Measurements from ENCODE around the gene ZNHIT3. TPM values are rescaled to one million over a fixed set of nuclear protein-coding genes. Genes with fewer than 3 reads are reported as not detected.
"Not testable (repeated sequence)": the region's sequence is repeated elsewhere in the genome, so short reads cannot be mapped to it uniquely, and the experiment has no call there.

ZNHIT3 gene
- total RNA-seq, 1 experiment from 2014 or later = 72.1 TPM

- no peak for DNase-seq
- Histone ChIP-seq H3K27me3 (ENCODE audit: low read length) (no peaks in the 10 kb centered on the region), H3K4me3 (ENCODE audit: low read length) (no peak overlapping the region), H3K9me2 (replicated peaks; ENCODE audit: insufficient read depth, low read length) (no peaks in the 10 kb centered on the region), H3K36me3 (ENCODE audit: insufficient read depth, low read length) (peaks cover 17% of the 10 kb centered on the region; the same call in 1 of the 2 replicates), H3K4me1 (ENCODE audit: low read length) (no peaks in the 10 kb centered on the region), H3K9me3 (ENCODE audit: low read length) (no peaks in the 10 kb centered on the region), H3K4me2 (ENCODE audit: low read depth, low read length, poor library complexity, severe bottlenecking) (no peak overlapping the region), H2AFZ (ENCODE audit: low read length) (no peak overlapping the region), H3K27ac (ENCODE audit: low read length) (no peak overlapping the region), H3K79me2 (ENCODE audit: low read length) (no peaks in the 10 kb centered on the region), H3K9ac (ENCODE audit: low read length) (no peak overlapping the region), H4K20me1 (ENCODE audit: insufficient read depth, low read depth, low read length) (no peaks in the 10 kb centered on the region)
Measured at GRCh38 chr17:36503456-36504155, 17.1 kb downstream of the ZNHIT3 start.

GRCh38 chr17:36504156-36504545, 17.7 kb downstream of the ZNHIT3 start:
- Histone ChIP-seq H3K9me3 (ENCODE audit: low read length) (no peaks in the 10 kb centered on the region), H3K36me3 (ENCODE audit: insufficient read depth, low read length) (peaks cover 17% of the 10 kb centered on the region; the same call in 1 of the 2 replicates), H3K9me2 (replicated peaks; ENCODE audit: insufficient read depth, low read length) (no peaks in the 10 kb centered on the region), H3K4me2 (ENCODE audit: low read depth, low read length, poor library complexity, severe bottlenecking) (no peak overlapping the region), H2AFZ (ENCODE audit: low read length) (no peak overlapping the region), H4K20me1 (ENCODE audit: insufficient read depth, low read depth, low read length) (no peaks in the 10 kb centered on the region), H3K79me2 (ENCODE audit: low read length) (no peaks in the 10 kb centered on the region), H3K4me3 (ENCODE audit: low read length) (no peak overlapping the region), H3K9ac (ENCODE audit: low read length) (no peak overlapping the region), H3K27ac (ENCODE audit: low read length) (no peak overlapping the region), H3K4me1 (ENCODE audit: low read length) (no peaks in the 10 kb centered on the region), H3K27me3 (ENCODE audit: low read length) (no peaks in the 10 kb centered on the region)
- no peak for DNase-seq

GRCh38 chr17:36505171-36505570, 18.7 kb downstream of the ZNHIT3 start:
- no peak for DNase-seq
- Histone ChIP-seq H3K4me1 (ENCODE audit: low read length) (no peaks in the 10 kb centered on the region), H3K9ac (ENCODE audit: low read length) (no peak overlapping the region), H3K27ac (ENCODE audit: low read length) (no peak overlapping the region), H3K9me2 (replicated peaks; ENCODE audit: insufficient read depth, low read length) (no peaks in the 10 kb centered on the region), H4K20me1 (ENCODE audit: insufficient read depth, low read depth, low read length) (no peaks in the 10 kb centered on the region), H3K79me2 (ENCODE audit: low read length) (no peaks in the 10 kb centered on the region), H3K9me3 (ENCODE audit: low read length) (no peaks in the 10 kb centered on the region), H3K4me2 (ENCODE audit: low read depth, low read length, poor library complexity, severe bottlenecking) (no peak overlapping the region), H3K36me3 (ENCODE audit: insufficient read depth, low read length) (peaks cover 16% of the 10 kb centered on the region; the same call in 1 of the 2 replicates), H3K4me3 (ENCODE audit: low read length) (no peak overlapping the region), H2AFZ (ENCODE audit: low read length) (no peak overlapping the region), H3K27me3 (ENCODE audit: low read length) (no peaks in the 10 kb centered on the region)

DNA sequence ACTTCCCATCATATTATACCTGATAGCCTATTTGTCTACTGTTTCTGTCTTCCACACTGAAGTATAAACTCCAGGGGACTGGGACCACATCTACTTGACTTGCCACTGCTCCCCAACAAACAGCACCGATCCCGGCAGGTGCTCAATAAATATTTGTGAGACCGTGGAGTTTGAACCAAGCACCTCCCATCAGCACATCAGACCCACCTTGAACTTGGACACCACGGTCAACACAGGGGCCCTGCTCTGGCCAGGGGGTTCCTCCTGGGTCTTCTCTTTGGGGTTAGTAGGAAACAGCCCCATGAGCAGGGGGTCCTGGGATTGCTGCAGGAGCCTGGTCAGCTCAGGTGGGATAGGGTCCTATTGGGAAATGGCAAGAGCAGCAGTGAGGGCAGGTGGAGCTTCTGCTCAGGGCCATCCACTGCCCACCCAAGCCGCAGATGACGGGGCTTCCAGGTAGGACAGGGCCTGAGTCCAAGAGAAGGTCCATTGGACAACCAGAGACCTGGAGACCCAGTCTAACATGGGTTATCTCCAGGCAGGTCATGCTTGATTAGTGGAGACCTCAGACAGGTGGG, 19.9 kb downstream of the ZNHIT3 start:
- Histone ChIP-seq H3K9me2 (replicated peaks; ENCODE audit: insufficient read depth, low read length) (no peaks in the 10 kb centered on the region), H3K4me2 (ENCODE audit: low read depth, low read length, poor library complexity, severe bottlenecking) (no peak overlapping the region), H3K79me2 (ENCODE audit: low read length) (no peaks in the 10 kb centered on the region), H4K20me1 (ENCODE audit: insufficient read depth, low read depth, low read length) (no peaks in the 10 kb centered on the region), H3K9ac (ENCODE audit: low read length) (no peak overlapping the region), H3K27ac (ENCODE audit: low read length) (no peak overlapping the region), H2AFZ (ENCODE audit: low read length) (no peak overlapping the region), H3K27me3 (ENCODE audit: low read length) (no peaks in the 10 kb centered on the region), H3K9me3 (ENCODE audit: low read length) (no peaks in the 10 kb centered on the region), H3K4me3 (ENCODE audit: low read length) (no peak overlapping the region), H3K36me3 (ENCODE audit: insufficient read depth, low read length) (peaks cover 12% of the 10 kb centered on the region; the same call in 1 of the 2 replicates), H3K4me1 (ENCODE audit: low read length) (no peaks in the 10 kb centered on the region)
- no peak for DNase-seq

DNA sequence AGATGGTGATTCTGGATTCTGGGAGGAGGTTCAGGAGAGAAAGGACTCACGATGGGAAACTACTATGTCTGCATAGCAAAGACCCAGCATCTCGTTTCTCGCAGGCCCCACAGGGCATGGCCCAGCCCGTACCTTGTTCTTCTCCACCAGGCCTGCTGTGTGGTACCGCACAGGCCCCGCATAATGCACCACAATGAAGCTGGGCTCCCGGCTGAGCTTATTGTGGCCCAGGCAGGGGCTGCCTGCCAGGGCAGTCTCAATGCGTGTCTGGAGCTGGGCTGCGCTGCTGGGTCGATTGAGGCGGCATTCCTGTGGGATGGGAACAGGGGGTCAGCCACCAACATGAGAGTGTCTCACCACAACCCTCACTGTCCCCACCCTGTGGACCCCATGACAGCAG, 20.4 kb downstream of the ZNHIT3 start:
- no peak overlapping the region for H3K9ac ChIP-seq (ENCODE audit: low read length)
- H4K20me1 ChIP-seq (ENCODE audit: insufficient read depth, low read depth, low read length) = no peaks in the 10 kb centered on the region
- no peak overlapping the region for H3K4me2 ChIP-seq (ENCODE audit: low read depth, low read length, poor library complexity, severe bottlenecking)
- no peak overlapping the region for H2AFZ ChIP-seq (ENCODE audit: low read length)
- H3K9me2 ChIP-seq (replicated peaks; ENCODE audit: insufficient read depth, low read length) = no peaks in the 10 kb centered on the region
- H3K79me2 ChIP-seq (ENCODE audit: low read length) = no peaks in the 10 kb centered on the region
- no peak overlapping the region for H3K27ac ChIP-seq (ENCODE audit: low read length)
- no peaks in the 10 kb centered on the region for H3K27me3 ChIP-seq (ENCODE audit: low read length)
- H3K4me3 ChIP-seq (ENCODE audit: low read length) = no peak overlapping the region
- no peak for DNase-seq
- no peaks in the 10 kb centered on the region for H3K9me3 ChIP-seq (ENCODE audit: low read length)
- H3K36me3 ChIP-seq (ENCODE audit: insufficient read depth, low read length) = peaks cover 12% of the 10 kb centered on the region; the same call in 1 of the 2 replicates
- no peaks in the 10 kb centered on the region for H3K4me1 ChIP-seq (ENCODE audit: low read length)

- H3K27me3 ChIP-seq (ENCODE audit: low read length) = no peaks in the 10 kb centered on the region
- no peak overlapping the region for H3K4me2 ChIP-seq (ENCODE audit: low read depth, low read length, poor library complexity, severe bottlenecking)
- H4K20me1 ChIP-seq (ENCODE audit: insufficient read depth, low read depth, low read length) = no peaks in the 10 kb centered on the region
- DNase-seq = no peak
- H3K27ac ChIP-seq (ENCODE audit: low read length) = no peak overlapping the region
- no peak overlapping the region for H3K9ac ChIP-seq (ENCODE audit: low read length)
- H3K9me2 ChIP-seq (replicated peaks; ENCODE audit: insufficient read depth, low read length) = no peaks in the 10 kb centered on the region
- H3K4me3 ChIP-seq (ENCODE audit: low read length) = no peak overlapping the region
- H3K4me1 ChIP-seq (ENCODE audit: low read length) = no peaks in the 10 kb centered on the region
- H2AFZ ChIP-seq (ENCODE audit: low read length) = no peak overlapping the region
- peaks cover 12% of the 10 kb centered on the region; the same call in 1 of the 2 replicates for H3K36me3 ChIP-seq (ENCODE audit: insufficient read depth, low read length)
- no peaks in the 10 kb centered on the region for H3K79me2 ChIP-seq (ENCODE audit: low read length)
- H3K9me3 ChIP-seq (ENCODE audit: low read length) = no peaks in the 10 kb centered on the region
Measured at GRCh38 chr17:36507266-36507665, 20.8 kb downstream of the ZNHIT3 start.

DNA sequence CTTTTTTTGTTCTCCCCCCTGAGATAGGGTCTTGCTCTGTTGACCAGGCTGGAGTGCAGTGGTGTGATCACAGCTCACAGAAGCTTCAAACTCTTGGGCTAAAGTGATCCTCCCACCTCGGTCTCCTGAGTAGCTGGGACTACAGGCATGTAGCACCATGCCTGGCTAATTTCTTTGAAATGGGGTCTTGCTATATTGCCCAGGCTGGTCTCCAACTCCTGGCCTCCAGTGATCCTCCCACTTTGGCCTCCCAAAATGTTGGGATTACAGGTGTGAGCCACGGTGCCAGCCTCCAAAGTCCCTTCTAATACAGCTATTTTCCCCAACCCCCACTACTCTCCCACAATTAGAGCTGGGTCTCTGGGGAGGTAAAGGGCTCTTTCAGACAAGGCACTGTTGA, 22.0 kb downstream of the ZNHIT3 start:
- not testable (repeated sequence) for H3K4me3 ChIP-seq (ENCODE audit: low read length); H3K4me2 ChIP-seq (ENCODE audit: low read depth, low read length, poor library complexity, severe bottlenecking); H3K79me2 ChIP-seq (ENCODE audit: low read length); DNase-seq; H3K9me2 ChIP-seq (replicated peaks; ENCODE audit: insufficient read depth, low read length); H4K20me1 ChIP-seq (ENCODE audit: insufficient read depth, low read depth, low read length); H3K27ac ChIP-seq (ENCODE audit: low read length); H3K4me1 ChIP-seq (ENCODE audit: low read length); H3K27me3 ChIP-seq (ENCODE audit: low read length); H3K9me3 ChIP-seq (ENCODE audit: low read length); H3K9ac ChIP-seq (ENCODE audit: low read length); H3K36me3 ChIP-seq (ENCODE audit: insufficient read depth, low read length); H2AFZ ChIP-seq (ENCODE audit: low read length)

DNA sequence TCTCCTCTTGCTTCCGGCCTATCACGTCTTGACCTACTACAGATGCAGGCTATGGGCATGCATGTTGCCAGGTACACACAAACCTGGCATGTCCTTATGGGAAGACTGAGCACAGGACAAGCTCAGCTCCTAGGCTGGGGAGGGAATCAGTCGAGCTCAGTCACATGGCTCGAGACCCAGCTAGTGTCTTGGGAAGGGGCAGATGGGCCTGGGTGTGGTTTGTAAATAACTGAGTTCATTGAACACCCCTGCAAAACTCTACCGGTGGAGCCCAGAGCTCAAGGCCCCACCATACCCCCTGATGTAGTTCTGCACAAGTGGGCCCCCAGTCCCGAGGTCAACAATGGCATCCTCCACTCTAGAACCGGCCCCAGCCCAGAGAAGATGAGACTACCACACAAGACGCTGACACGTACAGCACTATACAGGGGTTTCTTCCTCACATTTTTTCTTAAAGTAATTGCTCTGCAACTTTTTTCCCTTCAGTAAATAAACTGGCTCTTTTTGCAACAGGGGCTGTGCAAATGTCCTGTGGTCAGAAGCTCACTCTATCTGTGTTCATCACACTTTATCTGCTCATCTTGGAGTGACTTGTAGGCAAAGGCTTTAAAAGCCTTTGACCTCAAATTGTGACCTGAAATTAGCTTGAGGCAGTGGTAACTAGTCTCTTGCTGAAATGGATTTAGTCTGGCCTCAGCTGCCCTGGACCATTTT, 22.9 kb downstream of the ZNHIT3 start:
- no peak for DNase-seq
- no peak overlapping the region for H3K9ac ChIP-seq (ENCODE audit: low read length)

More for the DNA sequence above, 22.9 kb downstream of the ZNHIT3 start:
- Histone ChIP-seq H3K4me2 (ENCODE audit: low read depth, low read length, poor library complexity, severe bottlenecking) (no peak overlapping the region), H4K20me1 (ENCODE audit: insufficient read depth, low read depth, low read length) (no peaks in the 10 kb centered on the region), H3K36me3 (ENCODE audit: insufficient read depth, low read length) (peaks cover 6% of the 10 kb centered on the region; the same call in 1 of the 2 replicates), H3K79me2 (ENCODE audit: low read length) (no peaks in the 10 kb centered on the region), H3K9me3 (ENCODE audit: low read length) (no peaks in the 10 kb centered on the region), H3K4me1 (ENCODE audit: low read length) (no peaks in the 10 kb centered on the region), H3K9me2 (replicated peaks; ENCODE audit: insufficient read depth, low read length) (no peaks in the 10 kb centered on the region), H3K4me3 (ENCODE audit: low read length) (no peak overlapping the region), H3K27ac (ENCODE audit: low read length) (no peak overlapping the region), H3K27me3 (ENCODE audit: low read length) (no peaks in the 10 kb centered on the region), H2AFZ (ENCODE audit: low read length) (no peak overlapping the region)

Data from Karpas-422 (cell line).